Karpas-422 (cell line): Measurements from ENCODE around the gene FOXG1. TPM values are rescaled to one million over a fixed set of nuclear protein-coding genes. Genes with fewer than 3 reads are reported as not detected.

Experiments
- DNase-seq: peaks from one replicate; pipeline ENCODE4 v3.0.0-alpha.2; 2015
- H2AFZ ChIP-seq: fragments of 200-600 bp; sonication (generic); 2 replicates; pipeline ENCODE4 v1.6.1; 2014; ENCODE audit warnings: antibody characterized with exemption, low read length, mixed read lengths
- H3K27ac ChIP-seq: fragments of 200-600 bp; sonication (generic); 2 replicates; pipeline ENCODE4 v1.5.1; 2014; ENCODE audit warnings: mild to moderate bottlenecking, low read length, moderate library complexity
- H3K27me3 ChIP-seq: fragments of 200-600 bp; sonication (generic); 2 replicates; pipeline ENCODE4 v1.6.1; 2014; ENCODE audit warnings: low read length, mixed read lengths
- H3K36me3 ChIP-seq: fragments of 200-600 bp; sonication (generic); 2 replicates; pipeline ENCODE4 v1.6.1; 2014; ENCODE audit warnings: low read length, mixed read lengths; ENCODE audit not compliant: insufficient read depth
- H3K4me1 ChIP-seq: fragments of 200-600 bp; sonication (generic); 2 replicates; pipeline ENCODE4 v1.6.1; 2014; ENCODE audit warnings: mild to moderate bottlenecking, low read length, mixed read lengths
- H3K4me2 ChIP-seq: fragments of 200-600 bp; sonication (generic); 2 replicates; pipeline ENCODE4 v1.6.1; 2014; ENCODE audit warnings: low read length, low read depth, mild to moderate bottlenecking; ENCODE audit not compliant: poor library complexity, severe bottlenecking
- H3K4me3 ChIP-seq: fragments of 200-600 bp; sonication (generic); 2 replicates; pipeline ENCODE4 v1.5.1; 2014; ENCODE audit warnings: mild to moderate bottlenecking, antibody characterized with exemption, low read length, mixed read lengths
- H3K79me2 ChIP-seq: fragments of 200-600 bp; sonication (generic); 2 replicates; pipeline ENCODE4 v1.6.1; 2014; ENCODE audit warnings: mild to moderate bottlenecking, low read length, mixed read lengths
- H3K9ac ChIP-seq: fragments of 200-600 bp; sonication (generic); 2 replicates; pipeline ENCODE4 v1.6.0; 2014; ENCODE audit warnings: low read length
- H3K9me2 ChIP-seq: fragments of 200-600 bp; sonication (generic), shearing (Covaris generic); replicated peaks from 2 replicates; pipeline ENCODE4 v1.6.0; 2014; ENCODE audit warnings: mild to moderate bottlenecking, low read length, moderate library complexity; ENCODE audit not compliant: insufficient read depth
- H3K9me3 ChIP-seq: fragments of 300-700, 200-600 bp; sonication (generic); 2 replicates; pipeline ENCODE4 v1.6.1; 2014; ENCODE audit warnings: low read length, mixed read lengths
- H4K20me1 ChIP-seq: fragments of 200-600 bp; sonication (generic); 2 replicates; pipeline ENCODE4 v1.6.1; 2014; ENCODE audit warnings: mild to moderate bottlenecking, antibody characterized with exemption, low read length, low read depth; ENCODE audit not compliant: insufficient read depth
- total RNA-seq: library from RNA; depleted of rRNA; stranded (reverse); fragments of >200 nt; shearing (Covaris generic); gene quantifications from 2 replicates; pipeline ENCODE4 v1.2.3, GENCODE V29; 2014; ENCODE audit warnings: low replicate concordance

The FOXG1 gene
- total RNA-seq, 1 experiment from 2014 or later: not detected

DNA sequence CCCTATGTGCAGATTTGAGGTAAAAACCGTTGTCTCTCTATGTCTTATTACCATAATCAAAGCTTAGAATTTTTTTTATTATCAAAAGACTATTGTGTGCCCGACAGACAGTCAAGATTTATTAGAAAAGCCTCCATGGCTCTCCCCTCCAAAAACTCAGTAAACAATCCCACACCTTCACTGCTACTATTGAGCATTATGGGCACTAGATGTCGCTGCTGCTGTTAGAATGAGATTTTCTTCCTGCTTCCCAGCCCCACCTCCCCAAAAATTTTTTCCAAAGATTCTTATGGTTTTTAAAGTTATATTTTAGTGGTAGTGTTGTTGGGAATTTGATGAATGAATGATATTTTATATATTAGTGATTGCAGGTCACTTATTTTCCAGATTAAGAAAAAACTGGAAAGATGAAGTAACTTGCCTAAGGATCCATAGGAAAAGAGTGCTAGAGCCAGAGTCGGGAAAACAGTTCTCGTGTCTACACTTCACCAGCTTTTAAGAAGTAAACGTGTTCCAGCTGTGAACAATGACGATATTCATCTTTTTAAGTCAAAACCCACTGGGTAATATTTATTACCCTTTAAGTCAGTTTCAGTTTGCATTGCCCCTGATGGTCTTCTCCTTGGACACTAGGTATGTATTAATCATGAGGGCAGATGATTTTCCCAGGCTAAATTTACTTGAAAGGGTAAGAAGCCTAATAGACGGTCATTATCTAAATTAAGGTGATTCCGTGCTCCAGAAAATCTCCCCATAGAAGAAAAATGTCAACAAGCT is 12.2 kb upstream of the FOXG1 start:
- H3K9me3 ChIP-seq: peaks cover 2% of the 10 kb centered on the region; the same call in 1 of the 2 replicates
- H3K27me3 ChIP-seq: no peaks in the 10 kb centered on the region
- no peaks in the 10 kb centered on the region for H3K79me2 ChIP-seq
- no peaks in the 10 kb centered on the region for H3K9me2 ChIP-seq
- H3K27ac ChIP-seq: no peak overlapping the region
- no peaks in the 10 kb centered on the region for H3K36me3 ChIP-seq
- H3K4me3 ChIP-seq: no peak overlapping the region
- no peak overlapping the region for H3K9ac ChIP-seq
- peak; percentile 83 for DNase-seq
- no peaks in the 10 kb centered on the region for H3K4me1 ChIP-seq
- H4K20me1 ChIP-seq: no peaks in the 10 kb centered on the region
- no peak overlapping the region for H2AFZ ChIP-seq
- H3K4me2 ChIP-seq: no peak overlapping the region

DNA sequence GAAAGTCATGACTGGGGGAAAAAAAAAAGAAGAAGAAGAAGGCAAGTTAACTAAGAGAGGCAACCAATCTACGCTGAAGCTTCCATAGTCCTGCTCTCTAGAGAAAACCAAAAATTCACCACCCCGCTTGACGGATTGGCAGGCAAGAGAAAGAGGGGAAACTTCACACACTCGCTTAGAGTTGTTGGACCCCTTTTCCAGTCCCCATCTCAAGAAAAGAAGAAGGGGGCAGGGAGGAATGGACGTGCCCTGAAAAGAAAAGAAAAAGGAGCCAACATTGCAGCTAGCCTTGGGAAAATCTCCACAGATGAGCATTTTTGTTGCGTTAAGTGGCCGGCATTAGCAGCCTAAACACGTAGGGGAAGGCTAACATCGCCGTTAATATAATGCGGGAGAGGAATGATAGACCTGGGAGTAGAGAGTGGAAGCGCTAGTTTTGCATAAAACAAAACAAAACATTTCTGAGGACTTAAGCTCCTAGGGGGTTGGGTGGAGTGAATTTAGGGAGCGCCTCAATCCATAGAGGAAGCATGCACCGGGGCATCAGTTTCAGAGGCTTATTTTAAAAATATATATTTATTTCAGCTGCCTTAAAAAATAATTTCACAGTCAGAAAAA is 11.3 kb upstream of the FOXG1 start:
- no peaks in the 10 kb centered on the region for H3K79me2 ChIP-seq

DNA sequence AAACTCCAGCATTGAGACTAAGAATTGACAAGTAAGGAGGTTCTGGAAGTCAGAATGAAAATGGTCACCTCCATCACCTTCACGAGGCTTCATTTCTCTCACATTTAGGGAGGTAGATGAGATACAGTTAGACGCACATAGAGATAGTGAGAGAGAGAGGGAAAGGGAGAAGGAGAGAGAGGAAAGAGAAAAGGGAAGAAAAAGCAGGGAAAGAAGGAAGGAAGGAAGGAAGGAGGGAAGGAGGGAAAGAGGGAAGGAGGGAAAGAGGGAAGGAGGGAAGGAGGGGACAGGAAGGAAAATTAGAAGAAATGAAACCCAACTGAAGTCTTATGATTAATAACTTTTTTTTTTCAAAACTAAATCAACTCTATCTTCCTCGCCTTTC is 10.7 kb upstream of the FOXG1 start:
- DNase-seq: no peak
- H3K79me2 ChIP-seq: no peaks in the 10 kb centered on the region
- H3K36me3 ChIP-seq: no peaks in the 10 kb centered on the region
- H3K9ac ChIP-seq: no peak overlapping the region
- no peak overlapping the region for H3K4me2 ChIP-seq
- H3K4me3 ChIP-seq: no peak overlapping the region
- no peaks in the 10 kb centered on the region for H3K4me1 ChIP-seq
- H2AFZ ChIP-seq: no peak overlapping the region
- H4K20me1 ChIP-seq: no peaks in the 10 kb centered on the region
- H3K9me3 ChIP-seq: peaks cover 6% of the 10 kb centered on the region
- no peak overlapping the region for H3K27ac ChIP-seq
- no peaks in the 10 kb centered on the region for H3K27me3 ChIP-seq
- no peaks in the 10 kb centered on the region for H3K9me2 ChIP-seq

More for the DNA sequence above, 11.3 kb upstream of the FOXG1 start:
- Histone ChIP-seq H3K27ac (no peak overlapping the region), H3K9me2 (no peaks in the 10 kb centered on the region), H3K36me3 (no peaks in the 10 kb centered on the region), H3K4me3 (no peak overlapping the region), H4K20me1 (no peaks in the 10 kb centered on the region), H3K4me2 (no peak overlapping the region), H3K4me1 (no peaks in the 10 kb centered on the region), H3K27me3 (no peaks in the 10 kb centered on the region), H3K9ac (no peak overlapping the region), H2AFZ (no peak overlapping the region), H3K9me3 (peaks cover 2% of the 10 kb centered on the region)
- no peak for DNase-seq

DNA sequence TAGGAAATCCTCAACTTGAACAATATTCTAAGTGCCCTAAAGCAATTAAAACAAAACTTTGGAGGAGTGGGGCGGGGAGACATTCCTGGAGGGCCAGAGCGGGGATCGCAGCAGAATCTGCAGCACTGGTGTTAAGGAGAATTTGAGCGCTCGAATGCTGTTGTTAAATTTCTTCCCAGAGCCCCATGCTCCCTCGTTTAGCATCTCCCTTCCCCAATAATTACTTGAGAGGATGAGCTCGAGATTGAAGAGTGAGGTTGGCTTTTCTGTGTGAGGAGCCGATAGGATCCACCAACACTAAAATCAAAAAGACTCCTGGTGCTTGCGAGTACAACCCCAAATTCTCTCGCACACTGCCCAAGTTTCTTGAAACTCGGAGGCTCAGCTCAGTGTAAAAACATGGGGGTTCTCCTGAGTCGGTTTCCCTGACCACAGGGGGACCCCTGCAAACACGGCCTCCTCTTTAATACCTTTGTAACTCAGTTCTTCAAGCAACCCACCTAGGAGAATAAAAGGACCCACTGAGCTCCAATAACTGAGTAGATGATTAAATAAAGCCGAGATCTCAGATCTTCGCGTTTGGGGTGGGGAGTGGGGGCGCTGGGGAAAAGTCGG is 10.2 kb upstream of the FOXG1 start:
- no peaks in the 10 kb centered on the region for H3K9me2 ChIP-seq
- no peak for DNase-seq
- H2AFZ ChIP-seq: no peak overlapping the region
- H3K4me1 ChIP-seq: no peaks in the 10 kb centered on the region
- H3K9ac ChIP-seq: no peak overlapping the region
- H3K9me3 ChIP-seq: peaks cover 10% of the 10 kb centered on the region
- H3K4me2 ChIP-seq: no peak overlapping the region
- H3K27ac ChIP-seq: no peak overlapping the region
- no peaks in the 10 kb centered on the region for H3K27me3 ChIP-seq
- H3K79me2 ChIP-seq: no peaks in the 10 kb centered on the region
- no peaks in the 10 kb centered on the region for H4K20me1 ChIP-seq
- no peaks in the 10 kb centered on the region for H3K36me3 ChIP-seq
- no peak overlapping the region for H3K4me3 ChIP-seq

DNA sequence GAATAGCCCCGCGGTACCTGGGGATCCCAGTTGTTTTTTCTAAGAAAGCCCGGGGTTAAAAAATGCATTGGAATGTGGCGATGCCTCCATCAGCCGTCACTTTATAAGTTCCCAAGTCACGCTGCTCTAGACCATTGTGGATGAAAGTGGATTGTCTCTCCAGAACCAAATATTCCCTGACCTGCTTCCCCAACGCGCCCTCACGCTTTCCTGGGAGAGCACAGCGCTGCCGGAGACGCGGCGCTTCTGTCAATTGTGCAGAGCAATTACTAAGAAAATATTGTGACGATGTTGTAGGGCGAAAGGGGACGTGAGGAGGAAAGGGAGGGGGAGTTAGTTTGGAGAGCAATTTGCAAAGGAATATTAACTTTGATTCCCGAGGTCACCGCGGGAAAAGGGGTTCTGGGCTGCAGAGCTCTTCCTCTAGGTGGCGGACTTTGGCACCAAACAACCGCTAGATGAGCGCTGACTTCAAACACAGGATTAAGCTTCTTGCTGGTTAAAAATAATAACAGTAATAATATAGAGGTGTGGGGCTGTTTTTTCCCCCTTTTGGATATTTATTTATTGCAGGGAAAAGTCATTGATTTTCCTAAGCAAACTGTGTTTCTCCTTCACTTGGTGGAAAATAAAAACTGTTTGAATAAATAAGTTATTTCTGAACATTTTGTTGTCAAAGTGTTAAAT is 9.6 kb upstream of the FOXG1 start:
- H3K36me3 ChIP-seq: no peaks in the 10 kb centered on the region
- H3K4me2 ChIP-seq: no peak overlapping the region
- no peak overlapping the region for H3K9ac ChIP-seq
- no peaks in the 10 kb centered on the region for H3K4me1 ChIP-seq
- H4K20me1 ChIP-seq: no peaks in the 10 kb centered on the region
- no peaks in the 10 kb centered on the region for H3K79me2 ChIP-seq
- H3K27me3 ChIP-seq: no peaks in the 10 kb centered on the region
- no peak overlapping the region for H3K27ac ChIP-seq
- peaks cover 16% of the 10 kb centered on the region for H3K9me3 ChIP-seq
- no peak overlapping the region for H3K4me3 ChIP-seq
- no peaks in the 10 kb centered on the region for H3K9me2 ChIP-seq
- no peak overlapping the region for H2AFZ ChIP-seq
- peak; percentile 65 for DNase-seq

DNA sequence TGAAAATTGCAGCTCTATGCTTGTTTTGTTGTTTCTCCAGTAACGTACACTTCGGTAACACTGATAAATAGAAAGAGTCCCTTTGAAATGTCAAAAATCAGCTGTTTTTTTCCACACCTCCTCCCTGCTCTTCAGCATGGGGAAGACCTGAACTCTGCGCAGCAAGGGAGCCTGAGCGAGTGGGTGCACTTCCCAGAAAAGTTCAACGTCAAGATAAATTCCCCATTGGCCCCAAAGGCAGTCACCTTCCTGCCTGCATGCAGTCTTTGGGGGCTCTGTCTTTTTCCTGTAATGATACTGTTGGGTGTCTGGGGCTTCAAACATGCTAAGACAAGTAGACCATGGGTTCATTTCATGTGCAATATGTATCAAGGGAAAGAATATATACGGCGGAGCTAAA is 8.8 kb upstream of the FOXG1 start:
- DNase-seq: no peak
- H4K20me1 ChIP-seq: no peaks in the 10 kb centered on the region
- no peaks in the 10 kb centered on the region for H3K9me2 ChIP-seq
- H2AFZ ChIP-seq: no peak overlapping the region
- no peak overlapping the region for H3K4me3 ChIP-seq
- no peaks in the 10 kb centered on the region for H3K27me3 ChIP-seq
- H3K9me3 ChIP-seq: peaks cover 20% of the 10 kb centered on the region
- H3K9ac ChIP-seq: no peak overlapping the region
- no peaks in the 10 kb centered on the region for H3K79me2 ChIP-seq
- H3K36me3 ChIP-seq: no peaks in the 10 kb centered on the region
- H3K27ac ChIP-seq: no peak overlapping the region
- no peak overlapping the region for H3K4me2 ChIP-seq
- no peaks in the 10 kb centered on the region for H3K4me1 ChIP-seq

DNA sequence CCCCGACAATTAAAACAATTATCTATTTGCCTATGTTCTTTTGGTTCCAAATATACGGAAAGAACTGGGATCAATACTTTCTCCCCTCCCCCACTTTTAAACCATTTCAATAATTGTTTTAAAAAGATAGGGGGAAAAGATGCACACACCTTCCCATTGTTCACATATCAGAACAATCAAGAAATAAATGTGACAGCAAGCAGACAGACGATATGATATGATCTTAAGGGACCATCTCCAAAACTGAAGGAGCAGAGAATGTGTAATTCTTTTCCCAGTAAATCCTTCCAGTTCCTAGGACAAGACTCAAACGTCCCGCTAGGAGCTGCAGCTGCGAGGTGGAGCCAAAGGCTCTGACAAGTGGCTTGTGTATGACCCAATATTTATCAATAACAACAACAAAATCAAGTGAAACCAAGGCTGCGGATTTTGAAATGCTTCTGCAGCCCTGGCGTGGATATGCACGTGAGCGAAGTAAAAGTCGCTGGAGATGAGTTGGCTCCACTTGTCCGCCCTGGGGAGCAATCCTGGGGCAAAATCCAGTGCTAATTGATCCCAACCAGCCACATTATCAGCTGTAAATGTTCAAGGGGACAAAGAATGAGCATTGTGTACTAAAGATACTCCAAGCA is 8.2 kb upstream of the FOXG1 start:
- Histone ChIP-seq H3K9me2 (no peaks in the 10 kb centered on the region), H3K27me3 (no peaks in the 10 kb centered on the region), H3K9me3 (peaks cover 20% of the 10 kb centered on the region), H3K9ac (no peak overlapping the region), H3K4me2 (no peak overlapping the region), H3K27ac (no peak overlapping the region), H3K79me2 (no peaks in the 10 kb centered on the region), H3K4me3 (no peak overlapping the region), H2AFZ (no peak overlapping the region), H3K36me3 (no peaks in the 10 kb centered on the region), H4K20me1 (no peaks in the 10 kb centered on the region), H3K4me1 (no peaks in the 10 kb centered on the region)
- DNase-seq: no peak
